Kidney (tissue), 14 donors: ENCODE results near the gene IMMP2L. TPM values are rescaled to one million over a fixed set of nuclear protein-coding genes. Genes with fewer than 3 reads are reported as not detected.
A peak's percentile ranks its signal among the peaks of the same experiment; 100 is the strongest.

Experiments
- DNase-seq, 5 donors: peaks; one replicate each; pipeline ENCODE4 v3.0.0-alpha.2; 2013 to 2020
- FAIRE-seq: peaks from 2 replicates; lab custom pipeline; 2012; peaks lifted over from hg19 to GRCh38; lab: Jason Lieb, UNC
- H3K27ac ChIP-seq, 2 donors: one replicate each; pipeline ENCODE4 v1.7.0; 2013; ENCODE audit warnings: low read depth in 2 of 2, low read length in 2 of 2, inconsistent platforms in 1 of 2
- H3K27me3 ChIP-seq: one replicate; pipeline ENCODE4 v1.7.1; 2013; ENCODE audit warnings: low read length, inconsistent platforms; ENCODE audit not compliant: control insufficient read depth, insufficient read depth
- H3K36me3 ChIP-seq, 3 donors: one replicate each; pipeline versions ENCODE4 v1.7.0 to v1.7.1; 2013; ENCODE audit warnings: low read length in 3 of 3, control low read depth in 1 of 3, inconsistent platforms in 1 of 3; ENCODE audit not compliant: insufficient read depth in 3 of 3, control insufficient read depth in 2 of 3
- H3K4me1 ChIP-seq, 3 donors: one replicate each; pipeline versions ENCODE4 v1.7.0 to v1.7.1; 2013; ENCODE audit warnings: low read length in 3 of 3, inconsistent platforms in 1 of 3, low read depth in 1 of 3; ENCODE audit not compliant: control insufficient read depth in 2 of 3, insufficient read depth in 2 of 3
- H3K4me3 ChIP-seq, 3 donors: one replicate each; pipeline versions ENCODE4 v1.7.0 to v1.8.1; 2013; ENCODE audit warnings: low read length in 3 of 3, control low read depth in 1 of 3, inconsistent platforms in 1 of 3
- H3K9ac ChIP-seq, 3 donors: one replicate each; pipeline versions ENCODE4 v1.7.0 to v1.7.1; 2013; ENCODE audit warnings: low read length in 3 of 3, control low read depth in 1 of 3, inconsistent platforms in 1 of 3
- H3K9me3 ChIP-seq, 3 donors: one replicate each; pipeline versions ENCODE4 v1.7.0 to v1.7.1; 2013; ENCODE audit warnings: low read length in 3 of 3, control low read depth in 1 of 3, inconsistent platforms in 1 of 3; ENCODE audit not compliant: control insufficient read depth in 2 of 3, insufficient read depth in 1 of 3
- intact Hi-C: fragments of 100-400 bp; cut with DNase I; formaldehyde crosslinking; loops from one replicate; pipeline ENCODE4 v1.11.1; 2022
- polyA plus RNA-seq: library from polyadenylated mRNA; stranded (reverse); fragments of 350-450 nt; fragmentation: Illumina TruSeq; extraction: RNeasy Lipid Tissue Mini Kit (QIAGEN cat#74804); gene quantifications from one replicate; pipeline ENCODE4 v1.2.3, GENCODE V29; 2014; ENCODE audit warnings: low read depth, low replicate concordance; ENCODE audit not compliant: insufficient read depth
- total RNA-seq: library from RNA; stranded (reverse); fragmentation: NEBNext Ultra II Directional; extraction: Animal tissue kit (Norgen Biotek cat#: 25700); gene quantifications from one replicate; pipeline ENCODE4 v1.2.1, GENCODE V29; 2021
- TF ChIP-seq, protein P1 (sequence below): IDR thresholded peaks from 3 replicates; pipeline ENCODE4 v1.5.1; 2012; ENCODE audit warnings: mild to moderate bottlenecking, moderate library complexity, borderline replicate concordance; ENCODE audit not compliant: insufficient read depth; ENCODE audit errors: extremely low read depth
- donor health status: control.
- donor health status: control.
- donor health status: control.
- donor health status: control.
- donor health status: control.
- donor health status: DM: yes; HTN: yes; CAD: no.
- donor health status: Normal renal cell carcinoma (clear cell type).

The IMMP2L gene
- total and polyA plus RNA-seq, 2 donors from 2014 or later = 46.4 to 52.1 TPM

DNA sequence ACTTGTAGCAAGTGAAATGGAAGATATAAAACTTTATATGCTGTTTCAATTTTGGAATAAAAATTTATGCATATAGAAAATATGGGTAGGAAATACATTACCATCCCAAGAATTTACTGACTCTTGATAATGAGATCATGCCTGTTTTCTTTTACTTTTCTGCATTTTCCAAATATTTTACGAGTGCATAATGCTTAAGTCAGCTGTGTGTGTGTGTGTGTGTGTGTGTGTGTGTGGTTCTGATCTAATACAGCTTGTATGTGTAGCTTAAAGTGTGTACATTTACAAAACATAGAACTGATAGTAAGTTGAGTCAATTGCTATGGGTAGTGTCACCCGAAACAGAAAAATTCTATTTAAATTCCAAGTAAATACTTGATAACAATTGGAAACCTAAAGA, 787.2 kb downstream of the IMMP2L start:
- no peak overlapping the region for H3K27ac ChIP-seq
- no peak for DNase-seq
- no peaks in the 10 kb centered on the region for H3K36me3 ChIP-seq
- no peaks in the 10 kb centered on the region for H3K9me3 ChIP-seq
- no peaks in the 10 kb centered on the region for H3K27me3 ChIP-seq
- no peak for FAIRE-seq
- TF ChIP-seq, protein P1, sequence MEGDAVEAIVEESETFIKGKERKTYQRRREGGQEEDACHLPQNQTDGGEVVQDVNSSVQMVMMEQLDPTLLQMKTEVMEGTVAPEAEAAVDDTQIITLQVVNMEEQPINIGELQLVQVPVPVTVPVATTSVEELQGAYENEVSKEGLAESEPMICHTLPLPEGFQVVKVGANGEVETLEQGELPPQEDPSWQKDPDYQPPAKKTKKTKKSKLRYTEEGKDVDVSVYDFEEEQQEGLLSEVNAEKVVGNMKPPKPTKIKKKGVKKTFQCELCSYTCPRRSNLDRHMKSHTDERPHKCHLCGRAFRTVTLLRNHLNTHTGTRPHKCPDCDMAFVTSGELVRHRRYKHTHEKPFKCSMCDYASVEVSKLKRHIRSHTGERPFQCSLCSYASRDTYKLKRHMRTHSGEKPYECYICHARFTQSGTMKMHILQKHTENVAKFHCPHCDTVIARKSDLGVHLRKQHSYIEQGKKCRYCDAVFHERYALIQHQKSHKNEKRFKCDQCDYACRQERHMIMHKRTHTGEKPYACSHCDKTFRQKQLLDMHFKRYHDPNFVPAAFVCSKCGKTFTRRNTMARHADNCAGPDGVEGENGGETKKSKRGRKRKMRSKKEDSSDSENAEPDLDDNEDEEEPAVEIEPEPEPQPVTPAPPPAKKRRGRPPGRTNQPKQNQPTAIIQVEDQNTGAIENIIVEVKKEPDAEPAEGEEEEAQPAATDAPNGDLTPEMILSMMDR = no peak
- H3K4me1 ChIP-seq = peaks cover 0 to 2% (median 0%) of the 10 kb centered on the region in 3 donors
- H3K9ac ChIP-seq = no peak overlapping the region
- no peak overlapping the region for H3K4me3 ChIP-seq
- intact Hi-C loops = no loop called here

DNA sequence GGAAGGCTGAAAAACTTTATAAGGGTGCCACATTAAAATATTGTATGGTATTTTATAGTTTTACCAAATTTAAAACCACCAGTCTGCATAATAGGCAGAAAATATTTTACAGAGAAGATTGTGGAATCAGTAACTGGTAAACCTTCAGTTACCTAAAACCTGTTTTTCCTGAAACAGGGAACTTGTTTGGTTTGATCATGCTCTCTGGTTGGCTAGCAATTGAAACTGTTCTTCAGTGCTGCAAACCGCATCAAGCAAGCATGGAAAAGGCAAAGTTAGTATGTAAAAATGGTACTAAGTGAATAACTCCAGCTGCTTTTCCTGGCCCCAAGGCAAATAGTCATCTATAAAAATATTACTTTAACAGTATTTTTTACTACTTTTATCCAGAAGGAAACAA, 788.2 kb downstream of the IMMP2L start:
- Histone ChIP-seq H3K27ac (no peak overlapping the region), H3K4me3 (no peak overlapping the region), H3K9me3 (no peaks in the 10 kb centered on the region), H3K9ac (no peak overlapping the region), H3K4me1 (peaks cover 0 to 2% (median 0%) of the 10 kb centered on the region in 3 donors), H3K27me3 (no peaks in the 10 kb centered on the region), H3K36me3 (no peaks in the 10 kb centered on the region)
- FAIRE-seq = no peak
- intact Hi-C loops = no loop called here
- DNase-seq = peak in 3 of 5 donors; percentile 13 to 76 (median 73)
- TF ChIP-seq, protein P1 = no peak

DNA sequence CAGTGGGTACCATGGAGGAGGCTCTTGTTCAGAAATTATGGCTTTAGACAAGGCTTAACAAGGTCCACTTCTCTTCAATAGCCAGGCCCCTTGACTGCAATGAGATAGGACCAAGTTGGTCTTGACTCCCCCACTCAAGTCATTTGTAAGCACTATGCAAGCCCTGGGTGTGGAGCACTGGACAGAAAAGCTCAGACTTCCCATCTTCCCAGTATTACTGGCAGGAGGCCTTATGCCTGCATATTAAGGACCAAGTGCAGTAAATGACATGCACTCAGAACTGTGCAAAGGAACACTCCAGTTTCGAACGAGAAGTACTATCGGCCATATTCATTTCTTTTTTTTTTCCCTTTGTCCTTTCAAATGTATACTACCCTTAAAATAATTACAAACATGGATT, 789.7 kb downstream of the IMMP2L start:
- Histone ChIP-seq H3K27ac (no peak overlapping the region), H3K4me3 (no peak overlapping the region), H3K9me3 (no peaks in the 10 kb centered on the region), H3K27me3 (no peaks in the 10 kb centered on the region), H3K36me3 (no peaks in the 10 kb centered on the region), H3K9ac (no peak overlapping the region), H3K4me1 (peaks cover 0 to 2% (median 0%) of the 10 kb centered on the region in 3 donors)
- intact Hi-C loops = no loop called here
- TF ChIP-seq, protein P1 = no peak
- FAIRE-seq = no peak
- no peak for DNase-seq

DNA sequence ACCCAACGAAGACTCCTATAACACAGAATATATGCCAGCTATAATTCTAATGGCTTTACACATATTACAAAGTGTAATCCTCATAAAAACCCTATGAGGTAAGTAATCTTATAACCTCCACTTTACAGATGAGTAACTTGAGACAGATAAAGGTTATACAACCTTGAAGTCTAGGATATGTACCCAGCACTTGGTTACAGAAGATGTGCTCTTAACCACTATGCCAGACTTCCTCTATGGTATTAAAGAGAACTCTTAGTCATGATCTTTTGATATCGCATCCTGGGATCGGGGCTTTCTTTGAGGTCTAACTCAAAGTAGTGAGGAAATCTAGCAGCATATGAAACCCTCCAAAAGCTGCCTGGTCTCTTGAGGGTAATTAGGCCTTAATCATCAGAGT, 790.6 kb downstream of the IMMP2L start:
- H3K27ac ChIP-seq = no peak overlapping the region
- H3K4me3 ChIP-seq = no peak overlapping the region
- FAIRE-seq (no peak), DNase-seq (no peak)
- no peak overlapping the region for H3K9ac ChIP-seq
- intact Hi-C loops = no loop called here
- TF ChIP-seq, protein P1 = no peak
- H3K36me3 ChIP-seq = no peaks in the 10 kb centered on the region
- no peaks in the 10 kb centered on the region for H3K9me3 ChIP-seq
- H3K27me3 ChIP-seq = no peaks in the 10 kb centered on the region
- peaks cover 0 to 4% (median 2%) of the 10 kb centered on the region in 3 donors for H3K4me1 ChIP-seq
